Stimulated activated CD4-positive, alpha-beta T cell treated with anti-CD3 and anti-CD28 coated beads, Interleukin-1b, Interleukin-23, amount 100 ng/mL, for 4 hours (primary cell): Measurements from ENCODE around the gene TMEM109.

Experiments used
- DNase-seq, 2 donors: peaks; one replicate each; pipeline ENCODE4 v3.0.0-alpha.2; 2020; ENCODE audit warnings: low read depth in 2 of 2

Gene TMEM109

DNA sequence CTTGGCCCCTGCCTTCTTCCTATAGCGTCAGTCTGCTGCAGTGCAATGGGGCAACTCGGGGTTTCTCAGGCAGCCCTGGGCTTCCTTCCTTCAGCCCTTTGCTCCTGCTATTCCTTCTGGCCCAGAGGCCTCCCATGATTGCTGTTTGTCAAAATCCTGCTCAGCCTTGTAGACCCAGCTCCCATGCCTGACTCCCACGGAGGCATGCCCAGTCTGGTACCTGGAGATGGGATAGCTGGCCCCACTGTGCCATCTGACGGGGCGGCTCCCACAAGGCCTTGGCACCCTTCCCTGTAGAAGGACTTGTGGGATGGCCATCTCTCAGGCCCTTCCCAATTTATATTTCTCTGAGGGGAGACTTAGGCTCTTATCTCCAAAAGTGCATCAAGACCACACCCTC lies 56.9 kb downstream of the TMEM109 start:
- no peak for DNase-seq

DNA sequence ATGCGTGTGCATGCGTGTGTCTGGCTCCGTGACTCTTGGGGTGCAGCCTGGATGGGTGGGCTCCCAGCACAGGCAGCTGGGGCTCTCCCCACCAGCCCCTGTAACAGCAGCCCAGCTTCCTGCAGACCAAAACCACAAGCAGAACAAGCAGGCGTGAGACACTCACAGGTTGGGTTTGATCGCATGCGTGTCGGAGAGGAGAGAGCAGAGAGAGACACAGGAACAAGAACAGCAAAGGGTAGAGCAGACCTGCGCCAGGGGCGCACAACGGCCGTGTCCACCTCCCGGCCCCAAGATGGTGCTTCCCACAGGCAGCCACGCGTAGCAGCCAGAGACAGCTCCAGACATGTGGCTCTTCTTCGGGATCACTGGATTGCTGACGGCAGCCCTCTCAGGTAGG lies 57.6 kb downstream of the TMEM109 start, which contains the start of gene CD6:
TSS of gene CD6 (plus strand) at position 161 of the 400 bp plus-strand sequence. CDS start at position 347, 186 bp downstream.
- DNase-seq: peak in 1 of 2 donors; percentile 55

DNA sequence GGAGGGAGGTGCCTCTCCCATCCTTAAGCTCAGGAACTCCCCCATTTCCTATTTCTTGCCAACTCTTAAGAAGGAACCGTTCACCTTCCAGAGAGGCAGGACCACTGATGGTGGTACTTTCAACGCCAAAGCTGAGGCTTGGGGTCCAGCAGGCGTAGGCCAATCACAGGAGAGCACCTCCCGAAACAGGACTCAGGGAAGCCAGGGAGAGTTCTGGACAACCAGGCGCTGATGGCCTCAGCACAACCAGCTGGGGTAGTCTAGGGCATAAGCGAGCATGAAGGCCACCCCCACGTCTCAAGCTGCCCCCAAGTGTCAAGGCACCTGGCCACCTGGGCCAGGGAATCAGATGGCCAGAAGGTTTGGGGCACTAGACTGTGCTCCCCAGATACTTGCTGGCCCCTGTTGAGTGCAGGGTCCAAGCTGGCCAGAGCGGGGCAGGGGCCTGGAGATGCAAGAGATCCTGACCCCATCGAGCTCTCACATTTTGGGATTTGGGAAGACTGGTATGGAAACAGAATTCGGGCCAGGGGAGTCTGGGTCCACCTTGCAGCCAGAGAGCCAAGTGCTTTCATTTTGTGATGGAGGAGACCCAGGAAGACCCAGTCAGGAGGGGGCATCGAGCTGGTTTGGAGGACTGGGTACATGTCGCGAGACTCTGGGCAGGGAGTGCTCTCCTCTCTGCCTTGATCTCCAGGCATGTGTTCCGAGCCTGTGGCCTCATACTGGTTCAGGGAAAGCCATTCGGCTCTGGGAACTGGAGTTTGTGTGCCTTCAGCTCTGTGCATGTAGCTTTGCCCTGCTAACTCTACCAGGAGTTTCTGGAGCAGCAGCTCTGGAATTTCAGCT lies 58.4 kb downstream of the TMEM109 start:
- no peak for DNase-seq
